Activated CD4-positive, alpha-beta T cell treated with anti-CD3 and anti-CD28 coated beads, Interleukin-2, amount 10 ng/mL, durations not matched to agents 7 days and 5 days (primary cell): ENCODE measurements around the gene TRA2B. TPM values are rescaled to one million over a fixed set of nuclear protein-coding genes. Genes with fewer than 3 reads are reported as not detected.

Experiments
- CTCF ChIA-PET: fragments of 350-600 bp; sonication (Branson Sonifier 250); formaldehyde crosslinking; loops from one replicate; lab custom pipeline; 2021; ENCODE audit warnings: antibody characterized with exemption; lab: Charles Lee
- POLR2A ChIA-PET: fragments of 350-600 bp; sonication (Branson Sonifier 250); formaldehyde crosslinking; loops from one replicate; lab custom pipeline; 2021; ENCODE audit warnings: antibody characterized with exemption; lab: Charles Lee
- DNase-seq: peaks from one replicate; pipeline ENCODE4 v3.0.0-alpha.2; 2020
- H3K27ac Mint-ChIP-seq: one replicate; pipeline ENCODE4 v1.8.0; 2021; ENCODE audit warnings: mild to moderate bottlenecking, moderate library complexity, mixed read lengths
- H3K27me3 Mint-ChIP-seq: one replicate; pipeline ENCODE4 v1.8.0; 2021; ENCODE audit warnings: mixed read lengths
- H3K36me3 Mint-ChIP-seq: one replicate; pipeline ENCODE4 v1.8.0; 2021; ENCODE audit warnings: low read depth, mixed read lengths
- H3K4me1 Mint-ChIP-seq: one replicate; pipeline ENCODE4 v1.8.0; 2021; ENCODE audit warnings: mixed read lengths
- H3K4me3 Mint-ChIP-seq: one replicate; pipeline ENCODE4 v1.8.0; 2021; ENCODE audit warnings: mild to moderate bottlenecking, moderate library complexity, mixed read lengths
- H3K9me3 Mint-ChIP-seq: one replicate; pipeline ENCODE4 v1.8.0; 2021; ENCODE audit warnings: mixed read lengths
- total RNA-seq, 2 experiments: library from RNA; stranded (reverse); gene quantifications; one replicate each; pipeline ENCODE4 v1.2.3, GENCODE V29; 2021

Gene TRA2B
- total RNA-seq, 2 experiments from 2014 or later: 224 to 284 TPM

- H3K9me3 Mint-ChIP-seq: no peaks in the 10 kb centered on the region
- no peak for DNase-seq
- no peak overlapping the region for H3K4me3 Mint-ChIP-seq
- CTCF ChIA-PET: interaction anchor here (0.6 to 3.9 kb wide), 30 partner anchors 9 to 1126 kb away, joined by 3 to 41 read pairs (median 4); partner anchors contain the start of gene ETV5
- H3K4me1 Mint-ChIP-seq: peaks cover 20% of the 10 kb centered on the region
- H3K27ac Mint-ChIP-seq: no peak overlapping the region
- H3K27me3 Mint-ChIP-seq: peaks cover 15% of the 10 kb centered on the region
- POLR2A ChIA-PET: interaction anchor here (0.7 kb wide), 1 partner anchor 167 kb away, joined by 3 read pairs; no protein-coding TSS in a partner anchor
- H3K36me3 Mint-ChIP-seq: no peaks in the 10 kb centered on the region
Observed at GRCh38 chr3:185943760-185944106, 5.9 kb upstream of the TRA2B start.

DNA sequence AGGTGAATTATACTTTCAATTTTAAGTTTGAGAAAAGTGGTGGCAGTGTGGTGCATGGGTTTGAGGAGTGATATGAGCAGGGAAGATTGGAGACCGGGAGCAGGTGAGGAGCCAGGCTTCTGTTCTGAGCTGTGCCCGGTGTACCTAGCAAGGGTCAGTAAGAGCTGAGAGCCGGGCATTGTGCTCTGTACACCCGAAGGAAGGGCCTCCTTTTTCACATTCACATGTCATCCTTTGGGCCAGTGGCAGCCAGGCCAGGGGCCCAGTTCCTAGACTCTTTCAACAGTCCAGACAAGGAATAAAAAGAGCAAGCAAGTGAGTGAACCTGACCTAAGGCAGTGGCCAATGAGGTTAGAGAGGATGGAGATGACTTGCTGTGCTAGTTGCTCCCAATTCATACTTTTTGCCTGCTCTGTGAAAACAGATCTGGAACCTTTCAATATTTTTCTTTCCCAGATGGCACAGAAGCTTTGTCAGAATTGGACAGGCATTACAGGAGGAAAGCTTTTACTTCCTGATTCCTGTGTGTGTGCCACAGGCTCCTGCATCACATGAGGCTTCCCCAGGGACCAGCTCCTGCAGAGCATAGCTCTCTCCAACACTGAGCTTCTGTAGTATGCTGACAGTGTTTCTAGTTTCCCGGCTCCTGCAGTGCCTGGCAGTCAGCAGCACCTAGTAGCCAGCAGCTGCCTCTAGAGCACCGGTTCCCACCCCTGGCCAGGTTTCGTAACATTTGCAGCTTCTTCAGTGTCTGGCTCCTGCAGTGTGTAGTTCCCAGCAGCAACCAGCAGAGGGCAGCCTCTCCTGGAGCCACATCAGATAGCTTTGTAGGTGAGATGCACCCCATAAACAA, 5.3 kb upstream of the TRA2B start:
- ChIA-PET POLR2A (interaction anchor here (0.6 to 0.7 kb wide), 2 partner anchors 165 to 167 kb away, joined by 3 read pairs; no protein-coding TSS in a partner anchor), CTCF (interaction anchor here (0.6 to 3.9 kb wide), 32 partner anchors 9 to 1126 kb away, joined by 3 to 41 read pairs (median 4); partner anchors contain the start of gene ETV5)
- H3K27ac Mint-ChIP-seq: peak overlapping the region; percentile 79
- DNase-seq: peak; percentile 88
- peak overlapping the region; percentile 28 for H3K4me3 Mint-ChIP-seq
- peaks cover 22% of the 10 kb centered on the region for H3K4me1 Mint-ChIP-seq
- H3K9me3 Mint-ChIP-seq: peaks cover 2% of the 10 kb centered on the region
- peaks cover 13% of the 10 kb centered on the region for H3K27me3 Mint-ChIP-seq
- H3K36me3 Mint-ChIP-seq: peaks cover 2% of the 10 kb centered on the region

DNA sequence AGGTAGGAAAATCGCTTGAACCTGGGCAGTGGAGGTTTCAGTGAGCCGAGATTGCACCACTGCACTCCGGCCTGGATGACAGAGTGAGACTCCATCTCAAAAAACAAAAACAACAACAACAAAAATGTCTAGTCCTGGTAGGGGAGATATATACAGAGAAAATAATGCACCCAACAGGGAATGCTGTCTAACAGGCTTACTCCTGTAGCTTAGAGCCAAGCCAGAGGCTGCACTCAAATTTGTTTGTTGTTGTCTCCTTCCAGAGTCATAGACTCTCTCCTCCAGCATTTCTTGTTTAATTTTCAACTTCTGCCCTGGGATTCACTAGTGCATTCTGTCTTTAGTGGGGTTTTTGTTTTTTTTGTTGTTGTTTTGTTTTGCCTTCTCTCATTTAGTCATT, 4.6 kb upstream of the TRA2B start:
- peaks cover 25% of the 10 kb centered on the region for H3K4me1 Mint-ChIP-seq
- peaks cover 10% of the 10 kb centered on the region for H3K27me3 Mint-ChIP-seq
- H3K36me3 Mint-ChIP-seq: peaks cover 9% of the 10 kb centered on the region
- CTCF ChIA-PET: interaction anchor here (1.0 to 3.9 kb wide), 6 partner anchors 10 to 301 kb away, joined by 3 to 41 read pairs (median 8); no protein-coding TSS in a partner anchor
- no peak for DNase-seq
- POLR2A ChIA-PET: no interaction called here
- H3K9me3 Mint-ChIP-seq: peaks cover 3% of the 10 kb centered on the region
- no peak overlapping the region for H3K4me3 Mint-ChIP-seq
- peak overlapping the region; percentile 43 for H3K27ac Mint-ChIP-seq

- H3K27me3 Mint-ChIP-seq: peaks cover 4% of the 10 kb centered on the region
- H3K4me3 Mint-ChIP-seq: no peak overlapping the region
- POLR2A ChIA-PET: no interaction called here
- peaks cover 3% of the 10 kb centered on the region for H3K9me3 Mint-ChIP-seq
- peaks cover 25% of the 10 kb centered on the region for H3K4me1 Mint-ChIP-seq
- CTCF ChIA-PET: no interaction called here
- DNase-seq: no peak
- H3K27ac Mint-ChIP-seq: no peak overlapping the region
- peaks cover 23% of the 10 kb centered on the region for H3K36me3 Mint-ChIP-seq
Observed at GRCh38 chr3:185940951-185941350, 3.1 kb upstream of the TRA2B start.

GRCh38 chr3:185939721-185940120, 1.9 kb upstream of the TRA2B start:
- CTCF ChIA-PET: no interaction called here
- POLR2A ChIA-PET: no interaction called here
- DNase-seq: no peak
- peak overlapping the region; percentile 34 for H3K27ac Mint-ChIP-seq
- peaks cover 4% of the 10 kb centered on the region for H3K27me3 Mint-ChIP-seq
- peaks cover 3% of the 10 kb centered on the region for H3K9me3 Mint-ChIP-seq
- H3K4me3 Mint-ChIP-seq: no peak overlapping the region
- H3K36me3 Mint-ChIP-seq: peaks cover 35% of the 10 kb centered on the region
- peaks cover 27% of the 10 kb centered on the region for H3K4me1 Mint-ChIP-seq

- Mint-ChIP-seq H3K27ac (peak overlapping the region; percentile 100), H3K36me3 (peaks cover 52% of the 10 kb centered on the region), H3K27me3 (peaks cover 4% of the 10 kb centered on the region), H3K4me3 (peak overlapping the region; percentile 100), H3K4me1 (peaks cover 34% of the 10 kb centered on the region), H3K9me3 (peaks cover 3% of the 10 kb centered on the region)
- ChIA-PET CTCF (interaction anchor here (1.0 to 1.6 kb wide), 4 partner anchors 10 to 18 kb away, joined by 3 to 5 read pairs (median 4); no protein-coding TSS in a partner anchor), POLR2A (interaction anchor here (1.1 kb wide), 1 partner anchor 10 kb away, joined by 4 read pairs; no protein-coding TSS in a partner anchor)
- peak; percentile 89 for DNase-seq
Observed at GRCh38 chr3:185936814-185937688, 763 bp downstream of the TRA2B start.

DNA sequence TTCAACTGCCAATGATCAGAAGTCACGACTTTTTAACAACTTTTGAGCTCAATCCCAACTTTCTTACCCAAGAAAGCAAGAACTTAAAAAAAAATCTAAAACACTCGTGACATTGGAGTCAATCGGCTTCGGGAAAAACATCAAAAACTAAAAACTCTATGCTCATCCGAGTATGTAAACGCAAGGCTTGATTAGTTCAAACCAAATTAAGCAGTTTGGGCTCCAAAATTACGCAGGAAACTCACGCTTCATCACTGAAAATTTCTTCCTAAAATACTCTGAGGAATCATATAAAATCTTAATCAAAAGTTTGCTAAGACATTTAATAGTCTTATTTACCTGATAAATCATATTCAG, 1.6 kb downstream of the TRA2B start:
- peaks cover 58% of the 10 kb centered on the region for H3K36me3 Mint-ChIP-seq
- ChIA-PET CTCF (interaction anchor here (1.3 to 1.6 kb wide), 2 partner anchors 12 to 17 kb away, joined by 4 to 5 read pairs; no protein-coding TSS in a partner anchor), POLR2A (no interaction called here)
- H3K27ac Mint-ChIP-seq: peak overlapping the region; percentile 100
- H3K4me3 Mint-ChIP-seq: peak overlapping the region; percentile 100
- H3K27me3 Mint-ChIP-seq: peaks cover 4% of the 10 kb centered on the region
- no peak for DNase-seq
- peaks cover 42% of the 10 kb centered on the region for H3K4me1 Mint-ChIP-seq
- peaks cover 3% of the 10 kb centered on the region for H3K9me3 Mint-ChIP-seq

DNA sequence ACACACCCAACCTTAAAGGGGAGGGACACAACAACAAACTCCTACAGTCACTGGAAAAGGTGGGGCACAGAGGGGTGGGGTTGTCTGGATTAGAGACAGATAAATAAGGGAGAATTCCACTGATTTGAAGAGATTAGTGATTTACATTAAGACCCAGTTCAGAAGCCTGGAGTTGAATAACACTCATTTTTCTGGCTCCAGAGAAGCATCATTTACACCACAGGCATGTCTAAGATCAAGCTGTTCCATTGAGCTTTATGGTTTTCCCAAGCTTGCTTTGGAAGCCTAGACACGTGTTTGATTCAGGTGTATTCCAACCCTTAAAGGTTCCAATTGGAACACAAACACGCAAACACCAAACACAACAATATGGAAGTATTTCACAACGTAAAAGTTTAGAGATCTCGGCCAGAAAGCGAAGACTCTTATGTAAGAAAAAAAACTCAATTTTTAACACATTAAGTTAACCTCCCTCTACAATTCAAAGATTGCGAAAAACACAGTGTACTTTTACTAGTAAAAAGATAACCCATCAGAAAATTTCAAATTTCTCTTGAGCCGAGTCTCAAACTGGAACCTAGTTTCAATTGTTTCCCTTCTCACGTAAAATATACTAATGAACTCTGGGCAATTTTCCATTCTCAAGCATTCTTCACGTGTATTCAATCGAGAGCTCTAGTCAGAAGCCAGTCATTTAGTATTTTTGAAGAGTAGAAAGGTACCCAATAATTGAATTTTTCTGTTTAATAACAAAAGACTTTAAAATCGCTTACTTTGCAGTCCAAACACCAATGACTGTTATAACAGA, 2.1 kb downstream of the TRA2B start:
- H3K9me3 Mint-ChIP-seq: peaks cover 3% of the 10 kb centered on the region

DNA sequence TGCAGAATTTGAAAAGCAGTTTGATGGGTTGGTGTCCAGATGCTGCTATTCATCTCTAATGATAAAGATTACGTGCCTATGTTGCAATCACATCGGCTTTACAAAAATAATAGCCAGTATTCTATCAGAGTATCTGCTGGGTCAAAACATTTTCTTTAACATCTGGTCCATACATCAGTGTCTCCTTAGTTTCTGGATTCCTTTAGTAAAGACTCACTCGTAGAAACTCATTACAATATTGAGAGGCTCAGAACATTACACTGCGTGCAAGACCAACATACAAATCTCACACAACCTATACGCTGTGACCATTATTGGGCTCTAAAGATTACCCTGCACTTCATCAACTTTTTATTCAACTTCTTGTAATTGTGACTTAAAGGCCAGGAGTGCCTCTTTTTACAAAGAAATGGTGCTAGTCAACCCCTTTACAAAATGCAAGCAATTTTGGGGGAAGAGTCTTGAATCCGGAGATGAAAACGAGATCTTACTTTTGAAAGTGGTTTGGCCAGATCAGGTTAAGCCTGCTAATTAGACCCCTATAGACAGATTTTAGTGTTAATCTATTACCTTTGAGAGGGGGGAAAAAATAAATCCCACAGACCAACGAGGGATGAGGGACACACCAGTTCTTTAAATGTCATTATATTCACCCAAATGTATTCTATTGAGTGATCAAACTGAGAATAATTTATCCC, 2.9 kb downstream of the TRA2B start:
- no peak for DNase-seq
- Mint-ChIP-seq H3K27me3 (peaks cover 2% of the 10 kb centered on the region), H3K36me3 (peaks cover 71% of the 10 kb centered on the region), H3K27ac (peak overlapping the region; percentile 100), H3K9me3 (peaks cover 3% of the 10 kb centered on the region), H3K4me3 (peak overlapping the region; percentile 100), H3K4me1 (peaks cover 53% of the 10 kb centered on the region)
- ChIA-PET CTCF (interaction anchor here (1.0 kb wide), 1 partner anchor 8 kb away, joined by 3 read pairs; no protein-coding TSS in a partner anchor), POLR2A (no interaction called here)

More for the DNA sequence above, 2.1 kb downstream of the TRA2B start:
- Mint-ChIP-seq H3K4me1 (peaks cover 47% of the 10 kb centered on the region), H3K36me3 (peaks cover 64% of the 10 kb centered on the region), H3K27ac (peak overlapping the region; percentile 100), H3K27me3 (peaks cover 4% of the 10 kb centered on the region), H3K4me3 (peak overlapping the region; percentile 100)
- CTCF ChIA-PET: interaction anchor here (1.3 kb wide), 1 partner anchor 12 kb away, joined by 5 read pairs; no protein-coding TSS in a partner anchor
- DNase-seq: no peak
- POLR2A ChIA-PET: no interaction called here

GRCh38 chr3:185934174-185934557, 3.6 kb downstream of the TRA2B start:
- ChIA-PET CTCF (interaction anchor here (1.0 kb wide), 1 partner anchor 9 kb away, joined by 3 read pairs; no protein-coding TSS in a partner anchor), POLR2A (no interaction called here)
- Mint-ChIP-seq H3K36me3 (peaks cover 79% of the 10 kb centered on the region), H3K27me3 (no peaks in the 10 kb centered on the region), H3K9me3 (peaks cover 3% of the 10 kb centered on the region), H3K4me1 (peaks cover 58% of the 10 kb centered on the region), H3K27ac (peak overlapping the region; percentile 60), H3K4me3 (peak overlapping the region; percentile 100)
- no peak for DNase-seq
